H9 (cell line): ENCODE data around the gene CHPF2. TPM values are rescaled to one million over a fixed set of nuclear protein-coding genes. Genes with fewer than 3 reads are reported as not detected.

Experiments
- DNase-seq: peaks from one replicate; pipeline ENCODE4 v3.0.0-alpha.2; 2017
- H2AFZ ChIP-seq: one replicate; pipeline ENCODE4 v1.6.1; 2013; ENCODE audit warnings: mild to moderate bottlenecking, low read length, control low read depth, moderate library complexity
- H2AK5ac ChIP-seq: 2 replicates; pipeline ENCODE4 v1.6.1; 2013; ENCODE audit warnings: low read length, control low read depth, mixed read lengths; ENCODE audit not compliant: insufficient read length
- H2BK120ac ChIP-seq: one replicate; pipeline ENCODE4 v1.6.1; 2013; ENCODE audit warnings: low read depth, mild to moderate bottlenecking, low read length, control low read depth, inconsistent platforms; ENCODE audit not compliant: poor library complexity, severe bottlenecking
- H2BK12ac ChIP-seq: 2 replicates; pipeline ENCODE4 v1.6.1; 2013; ENCODE audit warnings: low read length, control low read depth, mixed read lengths, low read depth; ENCODE audit not compliant: insufficient read length
- H2BK15ac ChIP-seq: 2 replicates; pipeline ENCODE4 v1.6.1; 2013; ENCODE audit warnings: low read depth, low read length, control low read depth
- H2BK20ac ChIP-seq: one replicate; pipeline ENCODE4 v1.6.1; 2013; ENCODE audit warnings: low read depth, mild to moderate bottlenecking, low read length, control low read depth, inconsistent platforms; ENCODE audit not compliant: poor library complexity, severe bottlenecking
- H2BK5ac ChIP-seq: 2 replicates; pipeline ENCODE4 v1.6.1; 2013; ENCODE audit warnings: low read length, control low read depth, mixed read lengths; ENCODE audit not compliant: insufficient read length
- H3K14ac ChIP-seq: 2 replicates; pipeline ENCODE4 v1.6.1; 2013; ENCODE audit warnings: low read length, control low read depth; ENCODE audit not compliant: insufficient read depth
- H3K18ac ChIP-seq: 2 replicates; pipeline ENCODE4 v1.6.1; 2013; ENCODE audit warnings: low read depth, mild to moderate bottlenecking, mixed read lengths, low read length, control low read depth; ENCODE audit not compliant: insufficient read length
- H3K23ac ChIP-seq: 2 replicates; pipeline ENCODE4 v1.6.1; 2013; ENCODE audit warnings: low read length, control low read depth, mixed read lengths, low read depth; ENCODE audit not compliant: insufficient read length
- H3K23me2 ChIP-seq: 2 replicates; pipeline ENCODE4 v1.6.1; 2013; ENCODE audit warnings: low read depth, mild to moderate bottlenecking, mixed read lengths, low read length, control low read depth; ENCODE audit not compliant: insufficient read length, poor library complexity, severe bottlenecking
- H3K27ac ChIP-seq: 2 replicates; pipeline ENCODE4 v1.5.1; 2013; ENCODE audit warnings: low read length, control low read depth, mixed read lengths, low read depth; ENCODE audit not compliant: insufficient read length
- H3K27me3 ChIP-seq: 2 replicates; pipeline ENCODE4 v1.6.1; 2013; ENCODE audit warnings: low read length, control low read depth, inconsistent platforms; ENCODE audit not compliant: insufficient read depth
- H3K4ac ChIP-seq: 2 replicates; pipeline ENCODE4 v1.6.1; 2013; ENCODE audit warnings: low read depth, mild to moderate bottlenecking, control low read depth, inconsistent platforms, low read length, moderate library complexity
- H3K4me1 ChIP-seq: 2 replicates; pipeline ENCODE4 v1.6.1; 2013; ENCODE audit warnings: low read length, control low read depth, inconsistent platforms; ENCODE audit not compliant: insufficient read depth
- H3K4me2 ChIP-seq: 2 replicates; pipeline ENCODE4 v1.6.1; 2013; ENCODE audit warnings: low read length, control low read depth, mixed read lengths; ENCODE audit not compliant: insufficient read length, insufficient read depth
- H3K56ac ChIP-seq: 2 replicates; pipeline ENCODE4 v1.6.1; 2013; ENCODE audit warnings: low read depth, mild to moderate bottlenecking, mixed read lengths, low read length, control low read depth; ENCODE audit not compliant: insufficient read length
- H3K79me1 ChIP-seq: 2 replicates; pipeline ENCODE4 v1.6.1; 2013; ENCODE audit warnings: low read depth, mild to moderate bottlenecking, moderate library complexity, low read length, control low read depth, inconsistent platforms; ENCODE audit not compliant: insufficient read depth, poor library complexity, severe bottlenecking
- H3K79me2 ChIP-seq: 2 replicates; pipeline ENCODE4 v1.6.1; 2013; ENCODE audit warnings: low read length, control low read depth, inconsistent platforms; ENCODE audit not compliant: insufficient read depth
- H3K9ac ChIP-seq: 2 replicates; pipeline ENCODE4 v1.6.1; 2013; ENCODE audit warnings: low read length, control low read depth, mixed read lengths; ENCODE audit not compliant: insufficient read length; ENCODE audit errors: extremely low read depth
- H3K9me3 ChIP-seq: one replicate; pipeline ENCODE4 v1.6.1; 2013; ENCODE audit warnings: low read depth, low read length, inconsistent platforms; ENCODE audit not compliant: control insufficient read depth
- H3T11ph ChIP-seq: one replicate; pipeline ENCODE4 v1.6.1; 2013; ENCODE audit warnings: mild to moderate bottlenecking, low read length, control low read depth, inconsistent platforms
- H4K20me1 ChIP-seq: one replicate; pipeline ENCODE4 v1.6.1; 2013; ENCODE audit not compliant: control insufficient read depth, insufficient read length, insufficient read depth
- H4K5ac ChIP-seq: 2 replicates; pipeline ENCODE4 v1.6.1; 2013; ENCODE audit warnings: low read depth, mild to moderate bottlenecking, mixed read lengths, low read length, control low read depth; ENCODE audit not compliant: insufficient read length
- H4K8ac ChIP-seq: replicated peaks from 2 replicates; pipeline ENCODE4 v1.6.1; 2013; ENCODE audit warnings: low read length, control low read depth, mixed read lengths, low read depth; ENCODE audit not compliant: insufficient read length
- H4K91ac ChIP-seq: 2 replicates; pipeline ENCODE4 v1.6.1; 2013; ENCODE audit warnings: low read depth, mild to moderate bottlenecking, moderate library complexity, mixed read lengths, low read length, control low read depth; ENCODE audit not compliant: insufficient read length
- H3K27ac Mint-ChIP-seq, 3 experiments: 2 replicates in 2 of 3; 3 replicates in 1 of 3; pipeline ENCODE4 v1.8.0; 2020 to 2021; ENCODE audit warnings: mixed read lengths in 3 of 3, mild to moderate bottlenecking in 1 of 3, moderate library complexity in 1 of 3
- H3K27me3 Mint-ChIP-seq: 2 replicates; pipeline ENCODE4 v1.8.0; 2021; ENCODE audit warnings: low read depth, mild to moderate bottlenecking, moderate library complexity, mixed read lengths
- H3K36me3 Mint-ChIP-seq, 3 experiments: 2 replicates in 2 of 3; 3 replicates in 1 of 3; pipeline ENCODE4 v1.8.0; 2020 to 2021; ENCODE audit warnings: low read depth in 3 of 3, mixed read lengths in 3 of 3; ENCODE audit not compliant: insufficient read depth in 1 of 3
- H3K4me1 Mint-ChIP-seq, 2 experiments: 2 replicates each; pipeline ENCODE4 v1.8.0; 2020; ENCODE audit warnings: mixed read lengths in 2 of 2
- H3K4me3 Mint-ChIP-seq, 2 experiments: 2 replicates in 1 of 2; 3 replicates in 1 of 2; pipeline ENCODE4 v1.8.0; 2020 to 2021; ENCODE audit warnings: mild to moderate bottlenecking in 2 of 2, mixed read lengths in 2 of 2, moderate library complexity in 1 of 2
- H3K9me3 Mint-ChIP-seq, 2 experiments: 2 replicates in 1 of 2; 3 replicates in 1 of 2; pipeline ENCODE4 v1.8.0; 2020; ENCODE audit warnings: mild to moderate bottlenecking in 2 of 2, mixed read lengths in 2 of 2, moderate library complexity in 1 of 2
- CTCF ChIP-seq: fragments of 200-600 bp; sonication (generic); conservative IDR thresholded peaks from 3 replicates; pipeline ENCODE4 v1.8.0; 2021; ENCODE audit warnings: antibody characterized with exemption, mild to moderate bottlenecking
- WGBS: extraction: QIAGEN DNeasy Blood & Tissue Kit; methylation state at CpG from one replicate; pipeline ENCODE4 v1.1.7; 2013; ENCODE audit warnings: missing lambda C conversion rate, low lambda C conversion rate, mixed read lengths; ENCODE audit not compliant: insufficient read length; ENCODE audit errors: extremely low coverage; 5-methylcytosine and 5-hydroxymethylcytosine counted together
- total RNA-seq: library from RNA; stranded (reverse); gene quantifications from 2 replicates; pipeline ENCODE4 v1.2.1, GENCODE V29; 2021

The CHPF2 gene
- total RNA-seq, 1 experiment from 2014 or later = 25.7 TPM

GRCh38 chr7:151193203-151193978 lies 38.9 kb upstream of the CHPF2 start:
- no peak for DNase-seq
- H2BK20ac ChIP-seq = no peak overlapping the region
- TF ChIP-seq CTCF = no peak
- H2BK12ac ChIP-seq = no peak overlapping the region
- H3K18ac ChIP-seq = no peak overlapping the region
- no peak overlapping the region for H2BK120ac ChIP-seq
- H3K27ac Mint-ChIP-seq = no peak overlapping the region
- H4K20me1 ChIP-seq = no peaks in the 10 kb centered on the region
- no peak overlapping the region for H3K23ac ChIP-seq
- no peak overlapping the region for H2AFZ ChIP-seq
- no peak overlapping the region for H3K56ac ChIP-seq
- no peaks in the 10 kb centered on the region for H3K9me3 Mint-ChIP-seq
- no peaks in the 10 kb centered on the region for H3K79me1 ChIP-seq
- no peak overlapping the region for H4K5ac ChIP-seq
- no peak overlapping the region for H3K4ac ChIP-seq
- H3K4me1 Mint-ChIP-seq = no peaks in the 10 kb centered on the region
- H2AK5ac ChIP-seq = no peak overlapping the region
- H3K4me2 ChIP-seq = no peak overlapping the region
- no peak overlapping the region for H3T11ph ChIP-seq
- no peak overlapping the region for H2BK5ac ChIP-seq
- H3K27me3 Mint-ChIP-seq = peaks cover 27% of the 10 kb centered on the region
- H3K27ac ChIP-seq = no peak overlapping the region
- no peaks in the 10 kb centered on the region for H3K36me3 Mint-ChIP-seq
- no peaks in the 10 kb centered on the region for H3K79me2 ChIP-seq
- no peaks in the 10 kb centered on the region for H3K23me2 ChIP-seq
- H3K14ac ChIP-seq = no peak overlapping the region; the same call in 1 of the 2 replicates
- H3K9ac ChIP-seq = no peak overlapping the region
- H3K4me3 Mint-ChIP-seq = no peak overlapping the region
- WGBS = no CpG with 5 or more reads among the region's 14 CpGs
- no peaks in the 10 kb centered on the region; the same call in 1 of the 2 replicates for H3K4me1 ChIP-seq
- H3K9me3 ChIP-seq = no peaks in the 10 kb centered on the region
- no peak overlapping the region for H4K8ac ChIP-seq
- H4K91ac ChIP-seq = no peak overlapping the region
- no peak overlapping the region for H2BK15ac ChIP-seq
- no peaks in the 10 kb centered on the region; the same call in 1 of the 2 replicates for H3K27me3 ChIP-seq
